ENCODE results near the gene ZNF503. TPM values are rescaled to one million over a fixed set of nuclear protein-coding genes. Genes with fewer than 3 reads are reported as not detected.

Gene ZNF503
- total RNA-seq, 1 donor from 2014 or later = 38.5 TPM

DNA sequence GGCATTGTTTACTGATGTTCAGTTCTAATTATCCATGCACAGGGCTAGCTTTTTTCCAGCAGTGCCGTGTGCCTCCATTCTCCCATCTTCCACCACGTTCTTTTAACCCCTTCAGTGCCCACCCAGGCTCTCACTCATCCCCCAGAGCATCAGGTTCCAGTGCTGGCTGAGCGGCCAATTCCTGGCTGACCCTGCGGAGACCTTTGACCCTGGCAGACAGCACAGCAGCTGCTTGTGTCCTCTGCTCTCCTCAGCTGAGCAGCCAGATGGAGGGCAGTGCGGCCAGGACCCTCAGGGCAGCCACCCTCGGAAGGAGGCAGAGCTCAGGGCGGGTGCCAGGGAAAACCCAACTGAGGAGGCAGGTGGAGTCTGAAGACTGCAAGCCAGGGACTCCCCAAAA lies 48.4 kb downstream of the ZNF503 start:
- Mint-ChIP-seq H3K9me3 (ENCODE audit: unreplicated experiment) (no peaks in the 10 kb centered on the region), H3K4me1 (ENCODE audit: unreplicated experiment) (peaks cover 6% of the 10 kb centered on the region), H3K27me3 (ENCODE audit: unreplicated experiment) (no peaks in the 10 kb centered on the region), H3K36me3 (ENCODE audit: unreplicated experiment) (no peaks in the 10 kb centered on the region), H3K4me3 (ENCODE audit: unreplicated experiment) (no peak overlapping the region), H3K27ac (ENCODE audit: unreplicated experiment) (no peak overlapping the region)
- DNase-seq (ENCODE audit: extremely low spot score, unreplicated experiment) = no peak
- TF ChIP-seq, protein P1, sequence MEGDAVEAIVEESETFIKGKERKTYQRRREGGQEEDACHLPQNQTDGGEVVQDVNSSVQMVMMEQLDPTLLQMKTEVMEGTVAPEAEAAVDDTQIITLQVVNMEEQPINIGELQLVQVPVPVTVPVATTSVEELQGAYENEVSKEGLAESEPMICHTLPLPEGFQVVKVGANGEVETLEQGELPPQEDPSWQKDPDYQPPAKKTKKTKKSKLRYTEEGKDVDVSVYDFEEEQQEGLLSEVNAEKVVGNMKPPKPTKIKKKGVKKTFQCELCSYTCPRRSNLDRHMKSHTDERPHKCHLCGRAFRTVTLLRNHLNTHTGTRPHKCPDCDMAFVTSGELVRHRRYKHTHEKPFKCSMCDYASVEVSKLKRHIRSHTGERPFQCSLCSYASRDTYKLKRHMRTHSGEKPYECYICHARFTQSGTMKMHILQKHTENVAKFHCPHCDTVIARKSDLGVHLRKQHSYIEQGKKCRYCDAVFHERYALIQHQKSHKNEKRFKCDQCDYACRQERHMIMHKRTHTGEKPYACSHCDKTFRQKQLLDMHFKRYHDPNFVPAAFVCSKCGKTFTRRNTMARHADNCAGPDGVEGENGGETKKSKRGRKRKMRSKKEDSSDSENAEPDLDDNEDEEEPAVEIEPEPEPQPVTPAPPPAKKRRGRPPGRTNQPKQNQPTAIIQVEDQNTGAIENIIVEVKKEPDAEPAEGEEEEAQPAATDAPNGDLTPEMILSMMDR (IDR thresholded peaks at IDR 0.05) = no peak

DNA sequence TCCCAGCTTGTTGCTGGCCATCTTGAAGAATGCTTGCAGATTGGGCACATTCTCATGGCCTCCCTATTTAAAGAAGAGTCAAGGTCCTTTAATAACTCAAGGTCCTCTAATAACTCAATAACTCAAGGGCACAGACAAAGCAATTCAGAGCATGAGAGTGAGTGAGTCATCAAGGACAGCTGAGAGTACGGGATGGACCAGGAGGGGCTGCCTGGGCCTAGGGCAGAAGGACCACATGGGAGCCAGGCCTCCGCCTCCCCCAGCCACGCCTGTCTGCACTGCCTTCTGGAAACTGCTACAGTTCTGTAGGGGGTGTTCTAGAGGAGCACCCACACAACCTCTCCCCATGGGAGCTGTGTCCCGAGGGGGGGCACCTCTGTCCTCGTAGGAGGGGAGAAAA lies 48.9 kb downstream of the ZNF503 start:
- H3K9me3 Mint-ChIP-seq (ENCODE audit: unreplicated experiment) = no peaks in the 10 kb centered on the region
- no peaks in the 10 kb centered on the region for H3K36me3 Mint-ChIP-seq (ENCODE audit: unreplicated experiment)
- H3K4me3 Mint-ChIP-seq (ENCODE audit: unreplicated experiment) = no peak overlapping the region
- TF ChIP-seq, protein P1 (IDR thresholded peaks at IDR 0.05) = no peak
- H3K27me3 Mint-ChIP-seq (ENCODE audit: unreplicated experiment) = no peaks in the 10 kb centered on the region
- H3K27ac Mint-ChIP-seq (ENCODE audit: unreplicated experiment) = no peak overlapping the region
- H3K4me1 Mint-ChIP-seq (ENCODE audit: unreplicated experiment) = peaks cover 6% of the 10 kb centered on the region
- no peak for DNase-seq (ENCODE audit: extremely low spot score, unreplicated experiment)

- H3K36me3 Mint-ChIP-seq (ENCODE audit: unreplicated experiment) = no peaks in the 10 kb centered on the region
- H3K27ac Mint-ChIP-seq (ENCODE audit: unreplicated experiment) = no peak overlapping the region
- H3K4me1 Mint-ChIP-seq (ENCODE audit: unreplicated experiment) = peaks cover 9% of the 10 kb centered on the region
- TF ChIP-seq, protein P1 (IDR thresholded peaks at IDR 0.05) = no peak
- H3K27me3 Mint-ChIP-seq (ENCODE audit: unreplicated experiment) = peaks cover 4% of the 10 kb centered on the region
- H3K4me3 Mint-ChIP-seq (ENCODE audit: unreplicated experiment) = no peak overlapping the region
- no peaks in the 10 kb centered on the region for H3K9me3 Mint-ChIP-seq (ENCODE audit: unreplicated experiment)
- no peak for DNase-seq (ENCODE audit: extremely low spot score, unreplicated experiment)
These were observed 49.9 kb downstream of the ZNF503 start for GRCh38 chr10:75351637-75352036.

DNA sequence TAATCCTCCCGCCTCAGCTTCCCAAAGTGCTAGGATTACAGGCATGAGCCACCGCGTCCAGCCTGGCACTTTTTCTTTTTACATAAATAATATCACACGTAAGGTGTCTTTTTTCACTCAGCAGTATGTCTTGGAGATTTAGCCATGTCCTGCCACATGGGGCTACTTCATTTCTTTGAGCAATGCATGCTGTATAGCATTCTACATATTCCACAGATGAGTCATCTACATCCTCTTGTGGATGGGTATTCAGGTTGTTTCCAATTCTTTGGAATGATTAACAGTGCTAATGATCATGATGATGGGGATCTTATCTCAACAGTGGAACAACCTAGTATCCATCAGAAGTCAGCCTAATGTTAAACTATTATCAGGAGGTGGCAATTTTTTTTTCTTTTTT lies 50.8 kb downstream of the ZNF503 start:
- Mint-ChIP-seq H3K4me3 (ENCODE audit: unreplicated experiment) (no peak overlapping the region), H3K9me3 (ENCODE audit: unreplicated experiment) (no peaks in the 10 kb centered on the region), H3K36me3 (ENCODE audit: unreplicated experiment) (no peaks in the 10 kb centered on the region), H3K27ac (ENCODE audit: unreplicated experiment) (no peak overlapping the region), H3K27me3 (ENCODE audit: unreplicated experiment) (peaks cover 6% of the 10 kb centered on the region), H3K4me1 (ENCODE audit: unreplicated experiment) (peaks cover 9% of the 10 kb centered on the region)
- DNase-seq (ENCODE audit: extremely low spot score, unreplicated experiment) = no peak
- TF ChIP-seq, protein P1 (IDR thresholded peaks at IDR 0.05) = no peak

Other genes with a start within 250 kb of the ZNF503 start
- 130 TPM in 2 replicates for gene VDAC2, start 191.0 kb downstream of the ZNF503 start, total RNA-seq
- gene COMTD1, start 165.8 kb downstream of the ZNF503 start, total RNA-seq = 12.9 and 15.7 TPM in 2 replicates
- 0.19 and 1.3 TPM in 2 replicates for gene LRMDA, start 29.9 kb upstream of the ZNF503 start, total RNA-seq